Endothelial cell of umbilical vein (primary cell): ENCODE measurements around the gene CD151. TPM values are rescaled to one million over a fixed set of nuclear protein-coding genes. Genes with fewer than 3 reads are reported as not detected.

Source experiments
- BruUV-seq: library from RNA; stranded (reverse); fragments of 400-500 nt; replicated peaks from 2 replicates; lab custom pipeline; 2021; lab: Mats Ljungman, UMichigan
- CTCF ChIA-PET: fragments of 300-600, 350-600 bp; sonication (Branson Sonifier 250); formaldehyde crosslinking; loops from one replicate; lab custom pipeline; 2021; ENCODE audit warnings: antibody characterized with exemption, inconsistent platforms; lab: Charles Lee
- POLR2A ChIA-PET: fragments of 300-600, 350-600 bp; sonication (Branson Sonifier 250); formaldehyde crosslinking; loops from one replicate; lab custom pipeline; 2021; ENCODE audit warnings: antibody characterized with exemption, inconsistent platforms; lab: Charles Lee
- DNase-seq: peaks from one replicate; pipeline ENCODE4 v3.0.0-alpha.2; 2011; ENCODE audit warnings: low read depth, low spot score
- FAIRE-seq: peaks from 2 replicates; lab custom pipeline; 2011; peaks lifted over from hg19 to GRCh38; lab: Jason Lieb, UNC
- H2AFZ ChIP-seq: 2 replicates; pipeline ENCODE4 v1.6.0; 2012; ENCODE audit warnings: low read depth, low read length, control low read depth, inconsistent platforms
- H3K27ac ChIP-seq: 2 replicates; pipeline ENCODE4 v1.5.1; 2011; ENCODE audit warnings: low read depth, mild to moderate bottlenecking, control low read depth, low read length, moderate library complexity; ENCODE audit not compliant: insufficient read depth
- H3K27me3 ChIP-seq, 2 experiments: 2 replicates each; pipeline versions ENCODE4 v1.6.0 to v1.6.1; 2011; ENCODE audit warnings: low read length in 2 of 2, mixed read lengths in 1 of 2; ENCODE audit not compliant: control insufficient read depth in 2 of 2, insufficient read depth in 2 of 2
- H3K36me3 ChIP-seq, 2 experiments: 2 replicates in 1 of 2; 3 replicates in 1 of 2; pipeline ENCODE4 v1.5.1; 2011; ENCODE audit warnings: low read length in 2 of 2, mild to moderate bottlenecking in 1 of 2, moderate library complexity in 1 of 2; ENCODE audit not compliant: control insufficient read depth in 2 of 2, insufficient read depth in 2 of 2; ENCODE audit errors: extremely low read depth in 1 of 2
- H3K4me1 ChIP-seq: 3 replicates; pipeline ENCODE4 v1.5.1; 2011; ENCODE audit warnings: mild to moderate bottlenecking, low read length; ENCODE audit not compliant: control insufficient read depth, insufficient read depth; ENCODE audit errors: extremely low read depth
- H3K4me2 ChIP-seq: 2 replicates; pipeline ENCODE4 v1.6.1; 2011; ENCODE audit warnings: low read length, control low read depth, mixed read lengths; ENCODE audit not compliant: insufficient read depth
- H3K4me3 ChIP-seq, 3 experiments: fragments of 200-600 bp in 1 of 3; sonication (generic), shearing (Covaris generic) in 1 of 3; replicated peaks in 1 of 3; 2 replicates each; pipeline ENCODE4 v1.5.1; 2011 to 2016; ENCODE audit warnings: control low read depth in 3 of 3, low read length in 3 of 3, mild to moderate bottlenecking in 2 of 3, inconsistent platforms in 1 of 3, low read depth in 1 of 3, moderate library complexity in 1 of 3; ENCODE audit not compliant: insufficient read depth in 1 of 3
- H3K79me2 ChIP-seq: 2 replicates; pipeline ENCODE4 v1.6.0; 2012; ENCODE audit warnings: low read length, inconsistent platforms; ENCODE audit not compliant: control insufficient read depth, insufficient read depth
- H3K9ac ChIP-seq: replicated peaks from 2 replicates; pipeline ENCODE3; 2011; ENCODE audit warnings: low read length, control low read depth; ENCODE audit not compliant: insufficient read depth; ENCODE audit errors: extremely low read depth
- H3K9me1 ChIP-seq: replicated peaks from 3 replicates; pipeline ENCODE4 v1.6.0; 2011; ENCODE audit warnings: mild to moderate bottlenecking, low read length; ENCODE audit not compliant: control insufficient read depth, insufficient read depth; ENCODE audit errors: extremely low read depth
- H3K9me3 ChIP-seq: replicated peaks from 2 replicates; pipeline ENCODE4 v1.5.1; 2012; ENCODE audit warnings: low read length, inconsistent platforms; ENCODE audit not compliant: control insufficient read depth, insufficient read depth
- H4K20me1 ChIP-seq: replicated peaks from 2 replicates; pipeline ENCODE3; 2011; ENCODE audit warnings: mild to moderate bottlenecking, low read length; ENCODE audit not compliant: control insufficient read depth, insufficient read depth; ENCODE audit errors: extremely low read depth
- EZH2 ChIP-seq: IDR thresholded peaks from 2 replicates; pipeline ENCODE4 v1.6.1; 2012; ENCODE audit warnings: borderline replicate concordance, low read depth, mild to moderate bottlenecking, moderate library complexity, low read length, inconsistent platforms; ENCODE audit not compliant: severe bottlenecking
- FOS ChIP-seq: IDR thresholded peaks from 2 replicates; pipeline ENCODE4 v1.6.1; 2011; ENCODE audit warnings: mild to moderate bottlenecking, low read length, moderate library complexity, borderline replicate concordance; ENCODE audit not compliant: insufficient read depth
- GATA2 ChIP-seq: IDR thresholded peaks from 2 replicates; pipeline ENCODE4 v1.7.0; 2011; ENCODE audit warnings: low read depth, mild to moderate bottlenecking, moderate library complexity, mixed read lengths, low read length; ENCODE audit not compliant: insufficient read length, insufficient read depth
- JUN ChIP-seq: IDR thresholded peaks from 2 replicates; pipeline ENCODE4 v1.6.1; 2011; ENCODE audit warnings: borderline replicate concordance, low read depth; ENCODE audit not compliant: insufficient read length, insufficient read depth
- MAX ChIP-seq: IDR thresholded peaks from 2 replicates; pipeline ENCODE4 v1.6.1; 2011; ENCODE audit not compliant: insufficient read depth, insufficient read length
- MYC ChIP-seq: IDR thresholded peaks from one replicate; pipeline ENCODE4 v1.6.1; 2011; ENCODE audit warnings: mild to moderate bottlenecking, low read depth, low read length
- POLR2A ChIP-seq: IDR thresholded peaks from 2 replicates; pipeline ENCODE4 v1.6.1; 2012; ENCODE audit warnings: low read depth, mild to moderate bottlenecking, control low read depth, low read length
- POLR2AphosphoS5 ChIP-seq: IDR thresholded peaks from 2 replicates; pipeline ENCODE4 v1.6.1; 2012; ENCODE audit warnings: low read depth, mild to moderate bottlenecking, control low read depth, low read length, moderate library complexity; ENCODE audit not compliant: insufficient read depth
- dilution Hi-C: fragments of 300-500 bp; cut with MboI; formaldehyde crosslinking; loops from one replicate; pipeline ENCODE4 v1.15.0; 2019; ENCODE audit warnings: low sequenced_read_pairs; ENCODE audit not compliant: extremely low pct_ligation_motif_present
- intact Hi-C: fragments of 100-400 bp; cut with micrococcal nuclease; formaldehyde crosslinking; loops from one replicate; pipeline ENCODE4 v1.10.0; 2022
- polyA plus RNA-seq, 4 experiments: library from polyadenylated mRNA; depleted of rRNA in 3 of 4; stranded (reverse) in 3 of 4; unstranded in 1 of 4; fragments of >200 nt; gene quantifications; 2 replicates each; pipeline versions ENCODE4 v1.2.1 to v1.2.3, GENCODE V29; 2011 to 2012; ENCODE audit warnings: missing spikeins in 1 of 4
- total RNA-seq: library from RNA; stranded (reverse); gene quantifications from 2 replicates; pipeline ENCODE4 v1.2.3, GENCODE V29; 2021
- TF ChIP-seq, protein P1 (sequence below), 2 donors: IDR thresholded peaks; 1 replicate in 1 of 2; 2 replicates in 1 of 2; pipeline ENCODE4 v1.5.1; 2011; ENCODE audit warnings: low read length in 2 of 2, mild to moderate bottlenecking in 2 of 2, moderate library complexity in 2 of 2, control low read depth in 1 of 2, inconsistent platforms in 1 of 2, low read depth in 1 of 2; ENCODE audit not compliant: insufficient read depth in 1 of 2; ENCODE audit errors: extremely low read depth in 1 of 2

Gene CD151
- total and polyA plus RNA-seq, 2 donors (not counting 3 experiments of a cell fraction or from before 2014, with no cell fraction given), result 515 to 1,090 TPM

- H3K9me3 ChIP-seq, result no peaks in the 10 kb centered on the region
- intact Hi-C loops, result no loop called here
- BruUV-seq, result TSS peak; percentile 67
- H2AFZ ChIP-seq, result no peak overlapping the region
- H4K20me1 ChIP-seq, result no peaks in the 10 kb centered on the region
- H3K79me2 ChIP-seq, result peaks cover 56% of the 10 kb centered on the region
- peak overlapping the region; percentile 92 for H3K9ac ChIP-seq
- no peaks in the 10 kb centered on the region for H3K9me1 ChIP-seq
- H3K4me3 ChIP-seq, result peak overlapping the region; percentile 84 to 95 (median 94)
- peak overlapping the region; percentile 95 for H3K27ac ChIP-seq
- ChIA-PET CTCF (no interaction called here), POLR2A (interaction anchor here (1.0 to 4.1 kb wide), 4 partner anchors 8 to 22 kb away, joined by 3 to 28 read pairs (median 20); partner anchors contain the start of genes CD151 and PNPLA2)
- no peaks in the 10 kb centered on the region for H3K27me3 ChIP-seq
- no peak for TF ChIP-seq MYC
- TF ChIP-seq, protein P1, sequence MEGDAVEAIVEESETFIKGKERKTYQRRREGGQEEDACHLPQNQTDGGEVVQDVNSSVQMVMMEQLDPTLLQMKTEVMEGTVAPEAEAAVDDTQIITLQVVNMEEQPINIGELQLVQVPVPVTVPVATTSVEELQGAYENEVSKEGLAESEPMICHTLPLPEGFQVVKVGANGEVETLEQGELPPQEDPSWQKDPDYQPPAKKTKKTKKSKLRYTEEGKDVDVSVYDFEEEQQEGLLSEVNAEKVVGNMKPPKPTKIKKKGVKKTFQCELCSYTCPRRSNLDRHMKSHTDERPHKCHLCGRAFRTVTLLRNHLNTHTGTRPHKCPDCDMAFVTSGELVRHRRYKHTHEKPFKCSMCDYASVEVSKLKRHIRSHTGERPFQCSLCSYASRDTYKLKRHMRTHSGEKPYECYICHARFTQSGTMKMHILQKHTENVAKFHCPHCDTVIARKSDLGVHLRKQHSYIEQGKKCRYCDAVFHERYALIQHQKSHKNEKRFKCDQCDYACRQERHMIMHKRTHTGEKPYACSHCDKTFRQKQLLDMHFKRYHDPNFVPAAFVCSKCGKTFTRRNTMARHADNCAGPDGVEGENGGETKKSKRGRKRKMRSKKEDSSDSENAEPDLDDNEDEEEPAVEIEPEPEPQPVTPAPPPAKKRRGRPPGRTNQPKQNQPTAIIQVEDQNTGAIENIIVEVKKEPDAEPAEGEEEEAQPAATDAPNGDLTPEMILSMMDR (IDR thresholded peaks at IDR 0.05; ENCODE audit: extremely low read depth in 1 of 2, insufficient read depth in 1 of 2, low read depth in 1 of 2, low read length in 2 of 2), result no peak
- no peak for TF ChIP-seq GATA2
- TF ChIP-seq JUN, result no peak
- no peak for TF ChIP-seq EZH2
- TF ChIP-seq POLR2A, result no peak
- no peak for TF ChIP-seq MAX
- TF ChIP-seq POLR2AphosphoS5, result no peak
- no peak for TF ChIP-seq FOS
- no peak for FAIRE-seq
- H3K36me3 ChIP-seq, result peaks cover 22 to 33% of the 10 kb centered on the region in 2 experiments
- peaks cover 38% of the 10 kb centered on the region for H3K4me1 ChIP-seq
- peak overlapping the region; percentile 18 for H3K4me2 ChIP-seq
- dilution Hi-C loops, result no loop called here
- DNase-seq, result no peak
Observed at GRCh38 chr11:841981-842369, 9.2 kb downstream of the CD151 start.
